Activated CD4-positive, alpha-beta T cell treated with anti-CD3 and anti-CD28 coated beads for 48 hours (primary cell): ENCODE measurements around the gene SLCO6A1.
"Not testable (repeated sequence)": the region's sequence is repeated elsewhere in the genome, so short reads cannot be mapped to it uniquely, and the experiment has no call there.

ENCODE experiments used
- DNase-seq: peaks from one replicate; pipeline ENCODE4 v3.0.0-alpha.2; 2020

SLCO6A1 gene, protein sequence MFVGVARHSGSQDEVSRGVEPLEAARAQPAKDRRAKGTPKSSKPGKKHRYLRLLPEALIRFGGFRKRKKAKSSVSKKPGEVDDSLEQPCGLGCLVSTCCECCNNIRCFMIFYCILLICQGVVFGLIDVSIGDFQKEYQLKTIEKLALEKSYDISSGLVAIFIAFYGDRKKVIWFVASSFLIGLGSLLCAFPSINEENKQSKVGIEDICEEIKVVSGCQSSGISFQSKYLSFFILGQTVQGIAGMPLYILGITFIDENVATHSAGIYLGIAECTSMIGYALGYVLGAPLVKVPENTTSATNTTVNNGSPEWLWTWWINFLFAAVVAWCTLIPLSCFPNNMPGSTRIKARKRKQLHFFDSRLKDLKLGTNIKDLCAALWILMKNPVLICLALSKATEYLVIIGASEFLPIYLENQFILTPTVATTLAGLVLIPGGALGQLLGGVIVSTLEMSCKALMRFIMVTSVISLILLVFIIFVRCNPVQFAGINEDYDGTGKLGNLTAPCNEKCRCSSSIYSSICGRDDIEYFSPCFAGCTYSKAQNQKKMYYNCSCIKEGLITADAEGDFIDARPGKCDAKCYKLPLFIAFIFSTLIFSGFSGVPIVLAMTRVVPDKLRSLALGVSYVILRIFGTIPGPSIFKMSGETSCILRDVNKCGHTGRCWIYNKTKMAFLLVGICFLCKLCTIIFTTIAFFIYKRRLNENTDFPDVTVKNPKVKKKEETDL

DNA sequence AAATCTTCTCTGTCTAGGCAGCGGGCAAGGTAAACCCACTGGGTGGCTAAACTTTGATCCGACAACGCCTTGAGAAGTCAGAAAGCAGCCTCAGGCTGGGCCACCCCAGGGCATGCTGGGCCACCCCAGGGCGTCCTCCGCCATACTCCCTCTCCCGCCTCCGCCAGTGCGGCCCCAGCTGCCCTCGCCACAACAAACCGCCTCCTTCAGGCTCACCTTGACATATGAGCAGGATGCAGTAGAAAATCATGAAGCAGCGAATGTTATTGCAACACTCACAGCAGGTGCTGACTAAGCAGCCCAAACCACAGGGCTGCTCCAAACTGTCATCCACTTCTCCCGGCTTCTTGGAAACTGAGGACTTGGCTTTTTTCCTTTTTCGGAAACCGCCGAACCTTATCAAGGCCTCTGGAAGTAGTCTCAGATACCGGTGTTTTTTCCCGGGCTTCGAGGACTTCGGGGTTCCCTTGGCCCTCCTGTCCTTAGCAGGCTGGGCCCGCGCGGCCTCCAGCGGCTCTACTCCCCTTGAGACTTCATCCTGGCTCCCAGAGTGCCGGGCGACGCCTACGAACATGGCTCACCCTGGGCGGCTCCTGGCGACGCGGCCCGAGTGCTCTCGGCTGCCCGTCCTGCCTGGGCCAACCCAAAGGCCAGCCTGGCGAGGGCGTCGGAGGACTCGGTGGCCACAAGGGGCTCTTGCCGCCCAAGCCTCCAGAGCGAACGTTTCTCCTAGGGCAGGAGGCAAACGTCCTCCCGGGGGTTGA lies at the start of gene SLCO6A1:
SLCO6A1 (minus strand) TSS at position 731 of the 764 bp plus-strand sequence; CDS start at position 574, 157 bp downstream.
- no peak for DNase-seq

GRCh38 chr5:102547141-102548035 lies 48.6 kb upstream of the SLCO6A1 start:
- DNase-seq, result no peak

DNA sequence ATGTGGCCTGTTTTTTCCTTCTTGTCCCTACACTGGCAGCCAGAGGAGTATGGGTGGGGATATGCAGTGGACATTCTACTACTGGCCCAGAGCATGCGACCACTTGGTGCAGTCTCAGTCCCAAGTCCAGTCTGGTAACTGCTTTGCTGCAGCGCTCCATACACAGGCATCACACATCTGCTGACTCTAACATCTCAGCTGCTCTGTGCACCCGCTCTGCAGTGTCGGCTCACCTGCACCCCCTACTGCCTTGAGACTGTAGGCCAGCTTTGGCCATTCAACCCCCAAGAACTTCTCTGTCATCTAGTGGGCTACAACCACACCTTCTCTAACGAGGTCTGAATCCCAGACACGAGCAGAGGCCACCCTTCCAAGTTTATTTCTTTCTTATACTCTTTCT lies 46.4 kb upstream of the SLCO6A1 start:
- peak; percentile 4 for DNase-seq

- no peak for DNase-seq
Observed at GRCh38 chr5:102542057-102542456, 43.3 kb upstream of the SLCO6A1 start.

GRCh38 chr5:102539996-102540728 lies 41.4 kb upstream of the SLCO6A1 start:
- no peak for DNase-seq

DNA sequence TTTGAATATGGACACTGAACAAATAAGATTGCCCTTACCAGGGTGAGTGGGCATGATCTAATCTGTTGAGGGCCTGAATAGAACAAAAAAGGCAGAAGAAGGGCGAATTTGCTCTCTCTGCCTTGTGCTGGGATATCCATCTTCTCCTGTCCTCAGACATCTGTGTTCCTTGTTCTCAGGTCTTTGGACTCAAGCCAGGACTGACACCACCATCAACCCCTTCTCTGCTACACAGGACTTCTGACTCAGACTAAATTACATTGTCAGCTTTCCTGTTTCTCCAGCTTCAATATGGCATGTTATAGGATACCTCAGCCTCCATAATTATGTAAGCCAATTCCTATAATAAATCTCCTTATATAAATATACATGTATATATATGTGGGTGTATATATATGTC lies 40.8 kb upstream of the SLCO6A1 start:
- no peak for DNase-seq

DNA sequence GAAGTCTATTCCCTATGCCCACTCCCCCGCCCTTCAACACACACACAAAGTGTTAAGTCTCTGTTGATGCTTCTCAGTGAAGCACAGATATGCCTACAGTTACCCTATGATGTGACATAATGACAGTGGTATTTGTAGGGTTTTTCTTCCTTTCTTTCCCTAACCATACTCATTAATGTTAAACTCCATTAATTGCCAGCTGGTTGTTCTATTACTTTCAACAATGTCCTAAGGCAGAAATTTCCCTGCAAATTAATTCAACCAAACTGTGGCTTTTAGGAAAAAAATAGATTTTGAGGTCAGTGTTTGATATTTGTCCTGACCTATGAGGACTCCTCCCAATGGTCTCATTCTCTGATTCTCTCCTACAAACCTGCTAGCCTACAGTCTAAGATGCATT lies 38.2 kb upstream of the SLCO6A1 start:
- DNase-seq, result no peak

GRCh38 chr5:102536323-102536928 lies 37.6 kb upstream of the SLCO6A1 start:
- no peak for DNase-seq

DNA sequence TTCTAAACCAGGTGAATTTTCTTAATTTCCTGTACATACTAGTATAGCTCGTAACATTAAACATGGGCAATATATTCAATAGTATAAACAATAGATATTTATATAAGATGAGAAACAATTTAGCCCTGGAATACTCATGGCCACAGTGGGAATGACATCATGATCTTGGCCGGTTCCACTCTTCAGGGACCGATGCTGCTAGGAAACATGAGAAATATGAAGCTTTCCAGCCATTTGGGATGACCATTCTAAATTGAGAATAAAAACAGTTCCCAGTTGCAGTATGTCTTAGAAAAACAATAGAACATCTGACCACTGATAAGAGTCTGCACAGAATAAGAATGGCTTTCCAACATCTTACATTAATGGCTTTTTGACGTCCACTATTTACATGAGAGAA lies 33.3 kb upstream of the SLCO6A1 start:
- DNase-seq, result no peak

- DNase-seq, result no peak
Observed at GRCh38 chr5:102531506-102531905, 32.7 kb upstream of the SLCO6A1 start.

DNA sequence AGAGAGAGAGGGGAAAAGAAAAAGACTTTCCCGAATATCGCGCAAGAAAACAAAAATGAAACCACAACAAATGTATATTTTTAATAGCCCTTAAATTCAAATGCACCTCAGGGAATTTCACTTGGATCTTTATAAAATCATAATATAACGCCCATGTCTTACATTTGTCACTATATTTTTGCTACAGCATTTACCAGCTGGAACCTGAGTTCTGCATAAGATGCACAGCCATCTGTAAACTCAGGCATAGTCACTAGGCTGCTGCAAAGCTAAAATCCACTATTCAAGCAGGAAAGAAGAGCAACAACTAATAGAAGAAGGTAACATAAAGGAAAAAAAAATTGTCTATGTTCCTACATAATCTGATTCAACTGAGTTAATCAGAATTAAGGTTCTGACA lies 30.6 kb upstream of the SLCO6A1 start:
- no peak for DNase-seq

DNA sequence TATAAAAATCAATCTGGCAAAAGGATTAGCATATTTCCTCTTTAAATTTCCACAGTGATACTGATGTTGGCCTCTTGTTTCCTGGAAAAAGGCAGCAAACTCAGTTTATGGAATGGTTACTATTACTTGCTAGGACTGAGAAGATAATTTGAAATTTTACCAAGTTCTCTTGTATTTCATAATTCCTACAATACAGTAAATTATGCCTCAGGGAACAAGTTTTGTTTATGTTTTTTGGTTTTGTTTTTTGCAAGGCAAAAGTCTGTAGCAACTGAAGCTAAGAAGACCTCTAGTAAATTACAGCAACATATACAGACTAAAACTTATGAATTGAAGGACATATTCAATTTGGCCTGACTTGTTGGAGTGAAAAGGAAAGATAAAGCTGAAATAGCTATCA lies 30.2 kb upstream of the SLCO6A1 start:
- DNase-seq, result no peak

GRCh38 chr5:102528600-102528999 lies 29.8 kb upstream of the SLCO6A1 start:
- DNase-seq, result no peak

- DNase-seq, result no peak
Observed at GRCh38 chr5:102527547-102527946, 28.7 kb upstream of the SLCO6A1 start.

DNA sequence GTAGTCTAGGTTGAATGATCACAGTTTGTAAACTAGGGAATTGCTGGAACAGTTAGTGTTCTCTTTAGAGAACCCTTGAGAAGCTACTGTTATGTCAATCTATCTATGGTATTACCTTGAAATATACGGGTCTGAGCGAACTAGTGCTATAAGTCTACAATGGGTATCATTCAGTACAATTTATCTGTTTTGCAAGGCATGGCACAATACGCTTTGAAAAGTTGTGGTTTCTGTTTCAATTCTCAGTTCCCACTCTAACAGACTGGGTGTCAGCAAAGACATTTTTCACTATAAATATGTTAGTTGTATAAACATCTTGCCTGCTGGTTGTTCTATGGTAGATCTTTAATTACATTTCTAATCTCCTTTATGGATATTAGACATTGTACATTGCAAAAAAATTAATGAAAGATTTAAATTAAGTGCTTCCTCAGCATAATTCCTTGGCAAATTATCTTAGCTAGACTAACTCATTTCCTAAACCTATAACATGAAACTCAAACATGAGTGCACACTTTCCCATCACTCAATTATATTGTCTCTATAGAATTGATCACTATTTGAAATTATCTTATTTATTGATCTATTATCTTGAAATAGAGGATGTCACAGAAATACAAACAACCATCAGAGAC lies 24.9 kb upstream of the SLCO6A1 start:
- no peak for DNase-seq

GRCh38 chr5:102511666-102512065 lies 12.9 kb upstream of the SLCO6A1 start:
- DNase-seq, result no peak

DNA sequence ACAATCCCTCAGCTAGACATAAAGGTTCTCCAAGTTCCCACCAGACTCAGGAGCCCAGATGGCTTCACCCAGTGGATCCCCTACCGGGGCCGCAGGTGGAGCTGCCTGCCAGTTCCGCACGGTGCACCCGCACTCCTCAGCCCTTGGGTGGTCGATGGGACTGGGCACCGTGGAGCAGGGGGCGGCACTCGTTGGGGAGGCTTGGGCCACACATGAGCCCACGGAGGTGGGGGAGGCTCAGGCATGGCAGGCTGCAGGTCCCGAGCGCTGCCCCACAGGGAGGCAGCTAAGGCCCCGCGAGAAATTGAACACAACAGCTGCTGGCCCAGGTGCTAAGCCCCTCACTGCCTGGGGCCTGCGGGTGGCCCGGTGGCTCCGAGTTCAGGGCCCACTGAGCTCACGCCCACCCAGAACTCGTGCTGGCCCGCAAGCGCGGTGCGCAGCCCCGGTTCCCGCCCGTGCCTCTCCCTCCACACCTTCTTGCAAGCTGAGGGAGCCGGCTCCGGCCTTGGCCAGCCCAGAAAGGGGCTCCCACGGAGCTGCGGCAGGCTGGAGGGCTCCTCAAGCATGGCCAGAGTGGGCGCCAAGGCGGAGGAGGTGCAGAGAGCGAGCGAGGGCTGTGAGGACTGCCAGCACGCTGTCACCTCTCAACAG lies 7.4 kb downstream of the SLCO6A1 start:
- not testable (repeated sequence) for DNase-seq

DNA sequence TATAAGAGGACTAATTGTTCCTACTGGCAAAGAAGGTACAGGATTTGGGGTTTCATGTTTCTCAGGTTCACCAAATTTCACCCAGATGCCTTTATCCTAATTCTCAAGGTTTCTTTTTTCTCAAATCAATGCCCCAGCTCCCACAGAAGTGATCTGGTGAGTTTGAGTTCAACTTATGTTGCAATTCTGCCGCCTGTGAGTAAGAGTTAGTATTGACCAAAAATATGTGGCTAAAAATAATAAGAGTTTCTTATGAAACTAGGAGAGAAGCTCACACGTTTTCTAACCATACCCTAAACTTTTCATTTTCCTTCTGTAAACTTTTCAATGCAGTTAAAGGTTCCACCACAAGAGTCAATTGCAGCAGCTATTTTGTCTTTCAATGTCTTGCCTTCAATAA lies 15.1 kb downstream of the SLCO6A1 start:
- DNase-seq, result no peak

DNA sequence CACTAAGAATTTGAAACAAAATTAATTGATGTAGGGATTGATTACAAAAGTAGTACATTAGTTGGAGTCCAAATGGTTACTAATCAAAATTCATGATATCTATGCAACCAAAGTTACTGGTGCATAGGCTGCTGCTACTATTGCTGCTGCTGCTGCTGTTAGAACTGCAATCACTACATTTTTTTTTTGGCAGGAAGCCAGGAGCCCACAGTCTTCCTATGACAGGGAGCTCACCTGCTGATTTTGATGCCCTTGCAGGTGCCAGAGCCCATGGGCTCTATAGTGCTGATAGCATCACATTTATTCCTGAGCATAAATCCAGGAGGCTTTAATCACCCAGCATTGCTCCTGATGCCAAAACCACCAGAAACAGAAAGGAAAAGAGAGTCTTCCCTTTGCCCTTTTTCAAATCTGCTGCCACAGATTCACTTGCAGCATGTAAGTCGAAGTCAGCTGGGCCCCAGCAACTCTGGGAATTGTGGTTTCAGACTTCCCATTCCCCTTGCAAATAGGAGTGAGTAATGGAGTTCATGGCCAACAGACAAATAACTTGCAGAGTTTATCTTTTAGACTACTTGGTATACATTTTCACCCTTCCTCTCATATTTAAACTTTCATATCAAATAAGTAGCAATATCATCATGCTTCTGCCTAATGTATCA lies 17.6 kb downstream of the SLCO6A1 start:
- DNase-seq, result no peak

DNA sequence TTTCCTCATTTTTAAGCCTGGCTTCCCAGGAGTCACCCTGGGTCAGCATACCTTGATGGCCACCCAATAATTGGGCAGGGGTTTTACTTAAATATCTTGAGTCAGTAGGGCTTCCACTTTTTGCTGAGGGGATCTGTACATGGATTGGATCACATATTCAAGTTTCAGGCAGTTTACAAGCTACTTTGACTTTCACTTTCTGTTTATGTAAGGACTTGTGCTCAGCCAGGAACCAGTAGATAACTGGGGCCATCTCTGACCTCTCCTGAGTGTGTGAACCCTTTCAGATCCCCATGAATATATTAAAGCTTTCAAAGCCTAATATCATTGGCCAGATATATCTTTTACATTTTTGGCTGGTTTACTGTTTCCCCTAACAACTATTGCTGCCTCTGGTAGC lies 45.1 kb downstream of the SLCO6A1 start:
- DNase-seq, result no peak
